SK-N-SH treated with all-trans-retinoic acid at 6 μM for 48 hours (cell line): ENCODE results near the gene DPM1.

Experiments
- ATAC-seq: fragments of 200-7000 bp; cut with Tn5 transposase; 3 replicates; pipeline ENCODE4 v1.9.1; 2020; ENCODE audit warnings: mild to moderate bottlenecking, moderate library complexity
- ARNTL ChIP-seq: fragments of 450-650 bp; formaldehyde crosslinking; IDR thresholded peaks from 2 replicates; pipeline ENCODE4 v1.5.0; 2020; ENCODE audit warnings: low read depth, mild to moderate bottlenecking, moderate library complexity, borderline replicate concordance
- BACH2 ChIP-seq: fragments of 250-450 bp; sonication (Bioruptor Pico); IDR thresholded peaks from 2 replicates; pipeline ENCODE4 v1.9.0; 2021; ENCODE audit warnings: mild to moderate bottlenecking, borderline replicate concordance
- CREB5 ChIP-seq: fragments of 250-450 bp; sonication (Bioruptor Pico); IDR thresholded peaks from 2 replicates; pipeline ENCODE4 v1.5.1; 2020; ENCODE audit warnings: low read depth, mild to moderate bottlenecking, moderate library complexity
- CSDC2 ChIP-seq: fragments of 250-450 bp; sonication (Bioruptor Pico); IDR thresholded peaks from 2 replicates; pipeline ENCODE4 v1.5.0; 2020; ENCODE audit warnings: mild to moderate bottlenecking, moderate library complexity
- CSRNP3 ChIP-seq: fragments of 250-450 bp; sonication (Bioruptor Pico); IDR thresholded peaks from 2 replicates; pipeline ENCODE4 v1.5.1; 2021; ENCODE audit warnings: mild to moderate bottlenecking, moderate library complexity
- ESRRG ChIP-seq: fragments of 250-450 bp; sonication (Bioruptor Pico); IDR thresholded peaks from 2 replicates; pipeline ENCODE4 v1.6.1; 2021; ENCODE audit warnings: mild to moderate bottlenecking
- ISL1 ChIP-seq: fragments of 250-450 bp; sonication (Bioruptor Pico); IDR thresholded peaks from 2 replicates; pipeline ENCODE4 v2.1.2; 2022; ENCODE audit warnings: mild to moderate bottlenecking, moderate library complexity
- OSR1 ChIP-seq: fragments of 250-450 bp; sonication (Bioruptor Pico); IDR thresholded peaks from 2 replicates; pipeline ENCODE4 v1.8.0; 2022; ENCODE audit warnings: moderate library complexity, mild to moderate bottlenecking, inconsistent platforms
- POU6F1 ChIP-seq: fragments of 250-450 bp; sonication (Bioruptor Pico); IDR thresholded peaks from 2 replicates; pipeline ENCODE4 v1.8.0; 2021; ENCODE audit warnings: low read depth, mild to moderate bottlenecking, moderate library complexity, borderline replicate concordance
- PPARA ChIP-seq: fragments of 250-450 bp; sonication (Bioruptor Pico); IDR thresholded peaks from 2 replicates; pipeline ENCODE4 v1.5.0; 2020; ENCODE audit warnings: mild to moderate bottlenecking, borderline replicate concordance
- RARB ChIP-seq: fragments of 250-450 bp; sonication (Bioruptor Pico); IDR thresholded peaks from 2 replicates; pipeline ENCODE4 v1.8.0; 2021; ENCODE audit warnings: mild to moderate bottlenecking, moderate library complexity
- SNAI2 ChIP-seq: fragments of 250-450 bp; sonication (Bioruptor Pico); IDR thresholded peaks from 2 replicates; pipeline ENCODE4 v1.5.0; 2020; ENCODE audit warnings: mild to moderate bottlenecking, moderate library complexity
- TCF4 ChIP-seq: fragments of 250-450 bp; sonication (Bioruptor Pico); IDR thresholded peaks from 2 replicates; pipeline ENCODE4 v1.8.0; 2021; ENCODE audit warnings: mild to moderate bottlenecking, moderate library complexity, borderline replicate concordance
- TOX ChIP-seq: fragments of 250-450 bp; sonication (Bioruptor Pico); IDR thresholded peaks from 2 replicates; pipeline ENCODE4 v1.8.0; 2021; ENCODE audit warnings: mild to moderate bottlenecking, moderate library complexity, borderline replicate concordance
- ZC3H10 ChIP-seq: fragments of 250-450 bp; sonication (Bioruptor Pico); IDR thresholded peaks from 2 replicates; pipeline ENCODE4 v1.5.1; 2021; ENCODE audit warnings: mild to moderate bottlenecking, moderate library complexity
- ZFP3 ChIP-seq: fragments of 250-450 bp; sonication (Bioruptor Pico); IDR thresholded peaks from 2 replicates; pipeline ENCODE4 v1.5.0; 2020; ENCODE audit warnings: mild to moderate bottlenecking, moderate library complexity
- ZFP30 ChIP-seq: fragments of 450-650 bp; formaldehyde crosslinking; IDR thresholded peaks from 2 replicates; pipeline ENCODE4 v1.5.0; 2022; ENCODE audit warnings: mild to moderate bottlenecking, moderate library complexity
- ZNF565 ChIP-seq: fragments of 450-650 bp; formaldehyde crosslinking; conservative IDR thresholded peaks from 2 replicates; pipeline ENCODE4 v1.5.0; 2020; ENCODE audit warnings: low read depth, mild to moderate bottlenecking, moderate library complexity
- ZNF70 ChIP-seq: fragments of 450-650 bp; formaldehyde crosslinking; IDR thresholded peaks from 2 replicates; pipeline ENCODE4 v1.5.0; 2020; ENCODE audit warnings: mild to moderate bottlenecking, moderate library complexity
- ZNF8 ChIP-seq: fragments of 450-650 bp; formaldehyde crosslinking; IDR thresholded peaks from 2 replicates; pipeline ENCODE4 v1.5.0; 2020; ENCODE audit warnings: mild to moderate bottlenecking, moderate library complexity
- TF ChIP-seq, protein P1 (sequence below): fragments of 250-450 bp; sonication (Bioruptor Pico); IDR thresholded peaks from 2 replicates; pipeline ENCODE4 v1.5.0; 2020; ENCODE audit warnings: mild to moderate bottlenecking, moderate library complexity
- TF ChIP-seq, protein P2 (sequence below): fragments of 250-450 bp; sonication (Bioruptor Pico); IDR thresholded peaks from 2 replicates; pipeline ENCODE4 v1.8.0; 2020; ENCODE audit warnings: mild to moderate bottlenecking, moderate library complexity, borderline replicate concordance

The DPM1 gene

GRCh38 chr20:50898475-50898874 lies 59.9 kb downstream of the DPM1 start:
- no peak for ATAC-seq
- TF ChIP-seq ESRRG (CRISPR knock-in tag) (no peak), OSR1 (CRISPR knock-in tag) (no peak), CREB5 (no peak), ARNTL (CRISPR knock-in tag) (no peak), TCF4 (no peak), ZNF565 (CRISPR knock-in tag) (no peak), POU6F1 (CRISPR knock-in tag) (no peak), ZNF8 (CRISPR knock-in tag) (no peak)

DNA sequence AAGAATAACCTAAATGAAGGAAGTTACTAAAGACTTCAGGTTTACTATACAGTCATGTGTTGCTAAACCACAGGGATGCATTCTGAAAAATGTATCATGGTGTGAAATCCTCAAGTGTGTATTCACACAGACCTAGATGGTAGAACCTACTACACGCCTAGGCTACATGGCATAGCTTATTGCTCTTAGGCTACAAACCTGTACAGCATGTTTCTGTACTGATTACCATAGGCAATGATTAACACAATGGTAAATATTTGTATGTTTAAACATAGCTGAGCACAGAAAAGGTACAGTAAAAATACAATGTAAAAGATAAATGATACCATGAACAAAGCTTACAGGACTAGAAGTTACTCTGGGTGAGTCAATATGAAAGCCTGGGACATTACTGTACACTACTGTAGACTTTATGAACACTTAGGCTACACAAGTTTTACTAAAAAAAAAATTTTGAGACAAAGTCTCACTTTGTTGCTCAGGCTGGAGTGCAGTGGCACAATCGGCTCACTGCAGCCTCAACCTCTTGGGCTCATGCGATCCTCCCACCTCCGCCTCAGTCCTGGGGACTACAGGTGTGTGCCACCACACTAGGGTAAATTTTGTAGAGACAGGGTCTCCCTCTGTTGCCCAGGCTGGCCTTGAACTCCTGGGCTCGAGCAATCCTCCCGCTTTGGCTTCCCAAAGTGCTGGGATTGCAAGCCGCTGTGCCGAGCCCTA lies 63.1 kb downstream of the DPM1 start:
- no peak for ATAC-seq
- no peak for TF ChIP-seq SNAI2
- no peak for TF ChIP-seq CSDC2
- TF ChIP-seq ESRRG (CRISPR knock-in tag), result no peak
- TF ChIP-seq ZFP30, result no peak
- no peak for TF ChIP-seq POU6F1 (CRISPR knock-in tag)
- no peak for TF ChIP-seq BACH2
- no peak for TF ChIP-seq ZFP3 (CRISPR knock-in tag)
- no peak for TF ChIP-seq ARNTL (CRISPR knock-in tag)
- TF ChIP-seq RARB, result no peak
- TF ChIP-seq CREB5, result no peak
- no peak for TF ChIP-seq CSRNP3 (CRISPR knock-in tag)

- no peak for ATAC-seq
- TF ChIP-seq ZNF565 (CRISPR knock-in tag) (no peak), ZFP30 (no peak), TOX (CRISPR knock-in tag) (no peak), PPARA (CRISPR knock-in tag) (no peak), RARB (no peak), ZC3H10 (CRISPR knock-in tag) (no peak), ISL1 (CRISPR knock-in tag) (no peak), CSRNP3 (CRISPR knock-in tag) (no peak), ZNF70 (CRISPR knock-in tag) (no peak), ZFP3 (CRISPR knock-in tag) (no peak), POU6F1 (CRISPR knock-in tag) (no peak)
- TF ChIP-seq, protein P1, sequence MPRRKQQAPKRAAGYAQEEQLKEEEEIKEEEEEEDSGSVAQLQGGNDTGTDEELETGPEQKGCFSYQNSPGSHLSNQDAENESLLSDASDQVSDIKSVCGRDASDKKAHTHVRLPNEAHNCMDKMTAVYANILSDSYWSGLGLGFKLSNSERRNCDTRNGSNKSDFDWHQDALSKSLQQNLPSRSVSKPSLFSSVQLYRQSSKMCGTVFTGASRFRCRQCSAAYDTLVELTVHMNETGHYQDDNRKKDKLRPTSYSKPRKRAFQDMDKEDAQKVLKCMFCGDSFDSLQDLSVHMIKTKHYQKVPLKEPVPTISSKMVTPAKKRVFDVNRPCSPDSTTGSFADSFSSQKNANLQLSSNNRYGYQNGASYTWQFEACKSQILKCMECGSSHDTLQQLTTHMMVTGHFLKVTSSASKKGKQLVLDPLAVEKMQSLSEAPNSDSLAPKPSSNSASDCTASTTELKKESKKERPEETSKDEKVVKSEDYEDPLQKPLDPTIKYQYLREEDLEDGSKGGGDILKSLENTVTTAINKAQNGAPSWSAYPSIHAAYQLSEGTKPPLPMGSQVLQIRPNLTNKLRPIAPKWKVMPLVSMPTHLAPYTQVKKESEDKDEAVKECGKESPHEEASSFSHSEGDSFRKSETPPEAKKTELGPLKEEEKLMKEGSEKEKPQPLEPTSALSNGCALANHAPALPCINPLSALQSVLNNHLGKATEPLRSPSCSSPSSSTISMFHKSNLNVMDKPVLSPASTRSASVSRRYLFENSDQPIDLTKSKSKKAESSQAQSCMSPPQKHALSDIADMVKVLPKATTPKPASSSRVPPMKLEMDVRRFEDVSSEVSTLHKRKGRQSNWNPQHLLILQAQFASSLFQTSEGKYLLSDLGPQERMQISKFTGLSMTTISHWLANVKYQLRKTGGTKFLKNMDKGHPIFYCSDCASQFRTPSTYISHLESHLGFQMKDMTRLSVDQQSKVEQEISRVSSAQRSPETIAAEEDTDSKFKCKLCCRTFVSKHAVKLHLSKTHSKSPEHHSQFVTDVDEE (CRISPR knock-in tag), result no peak
- TF ChIP-seq, protein P2, sequence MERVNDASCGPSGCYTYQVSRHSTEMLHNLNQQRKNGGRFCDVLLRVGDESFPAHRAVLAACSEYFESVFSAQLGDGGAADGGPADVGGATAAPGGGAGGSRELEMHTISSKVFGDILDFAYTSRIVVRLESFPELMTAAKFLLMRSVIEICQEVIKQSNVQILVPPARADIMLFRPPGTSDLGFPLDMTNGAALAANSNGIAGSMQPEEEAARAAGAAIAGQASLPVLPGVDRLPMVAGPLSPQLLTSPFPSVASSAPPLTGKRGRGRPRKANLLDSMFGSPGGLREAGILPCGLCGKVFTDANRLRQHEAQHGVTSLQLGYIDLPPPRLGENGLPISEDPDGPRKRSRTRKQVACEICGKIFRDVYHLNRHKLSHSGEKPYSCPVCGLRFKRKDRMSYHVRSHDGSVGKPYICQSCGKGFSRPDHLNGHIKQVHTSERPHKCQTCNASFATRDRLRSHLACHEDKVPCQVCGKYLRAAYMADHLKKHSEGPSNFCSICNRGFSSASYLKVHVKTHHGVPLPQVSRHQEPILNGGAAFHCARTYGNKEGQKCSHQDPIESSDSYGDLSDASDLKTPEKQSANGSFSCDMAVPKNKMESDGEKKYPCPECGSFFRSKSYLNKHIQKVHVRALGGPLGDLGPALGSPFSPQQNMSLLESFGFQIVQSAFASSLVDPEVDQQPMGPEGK (CRISPR knock-in tag), result no peak
These were observed 64.7 kb downstream of the DPM1 start for GRCh38 chr20:50893620-50894019.
